ENCODE data around the gene AHCYL2.

- TF ChIP-seq CTCF (IDR thresholded peaks at IDR 0.05; ENCODE audit: control extremely low read depth in 1 of 3, insufficient read depth in 1 of 3, low read depth in 1 of 3, low read length in 3 of 3) (no peak), SP1 (IDR thresholded peaks at IDR 0.05; ENCODE audit: low read depth, low read length) (no peak), ASH2L (IDR thresholded peaks at IDR 0.05; ENCODE audit: low read length) (no peak)
Observed at GRCh38 chr7:129383542-129384132, 158.8 kb downstream of the AHCYL2 start.
